GM20000 (cell line): ENCODE measurements around the gene RPS6KA4.

Experiments
- DNase-seq: peaks from one replicate; pipeline ENCODE4 v3.0.0; 2012; ENCODE audit warnings: low spot score
- TF ChIP-seq, protein P1 (sequence below): IDR thresholded peaks from 2 replicates; pipeline ENCODE4 v1.5.1; 2012; ENCODE audit warnings: mild to moderate bottlenecking, control low read depth; ENCODE audit errors: extremely low read depth, missing control alignments

Gene RPS6KA4

DNA sequence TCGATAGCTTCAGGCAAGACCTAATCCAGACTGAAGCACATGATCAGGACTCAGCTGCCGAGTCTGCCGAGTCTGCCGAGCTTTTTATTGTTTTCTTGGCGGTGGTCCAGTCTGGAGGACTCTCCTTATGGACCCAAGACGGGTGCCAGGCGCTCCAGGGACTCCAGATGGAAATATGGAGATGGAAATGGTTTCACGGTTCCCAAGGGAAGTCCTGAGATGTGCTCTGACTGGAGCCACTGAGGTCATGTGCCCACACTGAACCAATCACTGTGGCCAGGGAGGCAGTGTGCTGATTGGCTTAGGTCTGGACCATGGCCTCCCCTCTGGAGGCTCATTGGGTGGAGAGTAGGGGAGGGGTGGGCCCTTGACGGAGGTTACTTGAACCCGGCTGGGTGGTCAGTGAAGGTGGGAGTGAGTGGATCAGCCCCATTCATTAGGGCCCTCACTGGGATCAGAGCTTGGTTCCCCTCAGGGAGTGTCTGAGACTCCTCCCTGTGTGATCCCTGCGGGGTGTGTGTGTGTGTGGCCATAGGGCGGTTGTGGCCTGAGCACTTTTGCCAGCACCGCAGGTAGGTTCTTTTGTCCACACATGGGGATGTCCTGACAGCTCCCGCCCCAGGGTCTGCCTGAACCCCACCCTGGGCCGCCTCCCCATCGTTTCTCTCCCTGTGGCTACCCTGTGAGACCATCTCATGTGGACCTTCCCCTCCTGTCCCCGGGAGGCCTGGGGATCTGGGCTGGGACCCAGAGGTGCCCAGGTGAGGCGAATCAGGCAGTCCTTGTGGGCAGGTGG, 14.0 kb downstream of the RPS6KA4 start:
- TF ChIP-seq, protein P1, sequence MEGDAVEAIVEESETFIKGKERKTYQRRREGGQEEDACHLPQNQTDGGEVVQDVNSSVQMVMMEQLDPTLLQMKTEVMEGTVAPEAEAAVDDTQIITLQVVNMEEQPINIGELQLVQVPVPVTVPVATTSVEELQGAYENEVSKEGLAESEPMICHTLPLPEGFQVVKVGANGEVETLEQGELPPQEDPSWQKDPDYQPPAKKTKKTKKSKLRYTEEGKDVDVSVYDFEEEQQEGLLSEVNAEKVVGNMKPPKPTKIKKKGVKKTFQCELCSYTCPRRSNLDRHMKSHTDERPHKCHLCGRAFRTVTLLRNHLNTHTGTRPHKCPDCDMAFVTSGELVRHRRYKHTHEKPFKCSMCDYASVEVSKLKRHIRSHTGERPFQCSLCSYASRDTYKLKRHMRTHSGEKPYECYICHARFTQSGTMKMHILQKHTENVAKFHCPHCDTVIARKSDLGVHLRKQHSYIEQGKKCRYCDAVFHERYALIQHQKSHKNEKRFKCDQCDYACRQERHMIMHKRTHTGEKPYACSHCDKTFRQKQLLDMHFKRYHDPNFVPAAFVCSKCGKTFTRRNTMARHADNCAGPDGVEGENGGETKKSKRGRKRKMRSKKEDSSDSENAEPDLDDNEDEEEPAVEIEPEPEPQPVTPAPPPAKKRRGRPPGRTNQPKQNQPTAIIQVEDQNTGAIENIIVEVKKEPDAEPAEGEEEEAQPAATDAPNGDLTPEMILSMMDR: no peak
- DNase-seq: no peak

DNA sequence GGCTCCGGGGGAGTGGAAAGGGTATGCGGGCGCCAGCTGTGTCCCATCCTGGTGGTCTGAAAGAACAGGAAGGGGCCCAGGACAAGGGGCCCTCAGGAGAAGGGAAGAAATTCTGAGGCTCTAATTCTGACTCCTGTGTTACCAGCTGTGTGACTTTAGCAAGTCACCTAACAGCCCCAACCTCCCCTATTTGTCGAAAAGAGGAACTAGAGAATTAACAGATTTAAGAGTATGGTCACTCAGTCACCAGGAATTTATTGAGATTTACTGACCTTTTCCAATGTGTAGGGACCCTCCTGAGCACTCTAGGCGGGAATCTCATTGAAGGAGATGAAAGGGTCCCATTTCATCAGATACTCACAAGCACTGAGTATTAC, 14.6 kb downstream of the RPS6KA4 start:
- TF ChIP-seq, protein P1: no peak
- peak; percentile 67 for DNase-seq

- TF ChIP-seq, protein P1: no peak
- DNase-seq: no peak
These were observed 17.1 kb downstream of the RPS6KA4 start for GRCh38 chr11:64376071-64376470.

DNA sequence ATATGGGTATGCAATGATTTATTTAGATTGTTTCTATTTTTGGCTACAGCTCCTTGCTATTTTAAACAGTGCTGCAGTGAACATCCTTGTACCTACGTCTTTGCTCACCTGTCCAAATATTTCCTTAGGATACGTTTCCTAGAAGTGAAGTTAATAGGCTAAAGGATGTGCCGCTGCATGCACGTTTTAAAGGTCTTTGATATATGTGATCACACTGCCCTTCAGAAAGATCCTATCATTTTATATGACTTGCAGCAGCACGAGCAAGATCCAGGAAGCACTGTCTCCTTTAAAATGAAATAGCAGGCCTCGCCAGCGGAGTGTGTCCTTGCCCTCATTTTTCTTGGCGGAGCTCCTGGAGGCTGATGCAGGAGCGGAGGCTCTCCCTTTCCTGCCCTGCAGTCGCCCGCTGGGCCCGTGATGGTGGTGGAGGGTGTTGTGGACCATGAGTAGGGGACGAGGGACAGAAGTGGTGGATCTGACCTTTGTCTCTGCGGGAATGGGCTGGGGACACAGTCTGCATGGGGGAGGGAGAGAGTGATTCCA, 19.4 kb downstream of the RPS6KA4 start:
- no peak for DNase-seq
- TF ChIP-seq, protein P1: no peak

- DNase-seq: no peak
- TF ChIP-seq, protein P1: no peak
These were observed 20.2 kb downstream of the RPS6KA4 start for GRCh38 chr11:64379160-64379559.

- no peak for DNase-seq
- TF ChIP-seq, protein P1: no peak
These were observed 21.1 kb downstream of the RPS6KA4 start for GRCh38 chr11:64379817-64380709.

- TF ChIP-seq, protein P1: no peak
- DNase-seq: no peak
These were observed 22.4 kb downstream of the RPS6KA4 start for GRCh38 chr11:64381350-64381749.
